Neural progenitor cell (in vitro differentiated cells): Measurements from ENCODE around the gene GINS1. TPM values are rescaled to one million over a fixed set of nuclear protein-coding genes. Genes with fewer than 3 reads are reported as not detected.

ENCODE experiments used
- DNase-seq: peaks from one replicate; pipeline ENCODE4 v3.0.0-alpha.2; 2016; ENCODE audit warnings: low spot score
- H2AFZ ChIP-seq: fragments of 200-600 bp; sonication (generic); replicated peaks from 2 replicates; pipeline ENCODE4 v1.6.1; 2016; ENCODE audit warnings: antibody characterized with exemption
- H3F3A ChIP-seq: fragments of 200-600 bp; sonication (generic); 2 replicates; pipeline ENCODE4 v1.6.1; 2016; ENCODE audit warnings: antibody characterized with exemption, low read depth
- H3K27ac ChIP-seq: fragments of 200-600 bp; sonication (generic); 2 replicates; pipeline ENCODE4 v1.5.1; 2016; ENCODE audit warnings: mild to moderate bottlenecking
- H3K27me3 ChIP-seq: fragments of 200-600 bp; sonication (generic); 2 replicates; pipeline ENCODE4 v1.6.1; 2016; ENCODE audit warnings: mild to moderate bottlenecking, moderate library complexity
- H3K36me3 ChIP-seq: fragments of 200-600 bp; sonication (generic); 2 replicates; pipeline ENCODE4 v1.5.1; 2016
- H3K4me1 ChIP-seq: fragments of 200-600 bp; sonication (generic); 2 replicates; pipeline ENCODE4 v1.6.1; 2016; ENCODE audit warnings: mixed run types
- H3K4me2 ChIP-seq: fragments of 200-600 bp; sonication (generic); 2 replicates; pipeline ENCODE4 v1.6.1; 2016
- H3K4me3 ChIP-seq: fragments of 200-600 bp; sonication (generic); 2 replicates; pipeline ENCODE4 v1.5.1; 2016
- H3K79me2 ChIP-seq: fragments of 200-600 bp; sonication (generic); 2 replicates; pipeline ENCODE4 v1.6.1; 2016; ENCODE audit warnings: low read depth
- H3K9ac ChIP-seq: fragments of 200-600 bp; sonication (generic); 2 replicates; pipeline ENCODE4 v1.6.1; 2016
- H3K9me3 ChIP-seq: fragments of 200-600 bp; sonication (generic); 2 replicates; pipeline ENCODE4 v1.5.1; 2016; ENCODE audit warnings: low read depth
- H4K20me1 ChIP-seq: fragments of 200-600 bp; sonication (generic); 2 replicates; pipeline ENCODE4 v1.6.1; 2016; ENCODE audit warnings: low read depth
- H3K27ac Mint-ChIP-seq: 3 replicates; pipeline ENCODE4 v1.8.0; 2021; ENCODE audit warnings: mixed read lengths
- H3K27me3 Mint-ChIP-seq: 2 replicates; pipeline ENCODE4 v1.8.0; 2022; ENCODE audit warnings: low read depth, mild to moderate bottlenecking, inconsistent platforms, moderate library complexity, mixed read lengths; ENCODE audit not compliant: insufficient read depth
- H3K36me3 Mint-ChIP-seq: 3 replicates; pipeline ENCODE4 v1.8.0; 2021; ENCODE audit warnings: mixed read lengths
- H3K4me1 Mint-ChIP-seq: 3 replicates; pipeline ENCODE4 v1.8.0; 2021; ENCODE audit warnings: mixed read lengths
- H3K4me3 Mint-ChIP-seq: 3 replicates; pipeline ENCODE4 v1.8.0; 2021; ENCODE audit warnings: mild to moderate bottlenecking, moderate library complexity, mixed read lengths
- H3K9me3 Mint-ChIP-seq: 3 replicates; pipeline ENCODE4 v1.8.0; 2020; ENCODE audit warnings: mixed read lengths
- EZH2 ChIP-seq: fragments of 200-600 bp; sonication (generic); IDR thresholded peaks from 2 replicates; pipeline ENCODE4 v1.6.1; 2017; ENCODE audit warnings: antibody characterized with exemption, mild to moderate bottlenecking, moderate library complexity
- EZH2phosphoT487 ChIP-seq: fragments of 200-600 bp; sonication (generic); IDR thresholded peaks from 2 replicates; pipeline ENCODE4 v1.6.1; 2017; ENCODE audit warnings: antibody characterized with exemption
- total RNA-seq: library from RNA; depleted of rRNA; stranded (reverse); fragments of >200 nt; gene quantifications from 2 replicates; pipeline ENCODE4 v1.2.3, GENCODE V29; 2015; ENCODE audit warnings: low replicate concordance
- TF ChIP-seq, protein P1 (sequence below): fragments of 200-600 bp; sonication (generic); IDR thresholded peaks from 2 replicates; pipeline ENCODE4 v1.5.1; 2017; ENCODE audit warnings: antibody characterized with exemption, mild to moderate bottlenecking

GINS1 gene
- total RNA-seq, 1 donor from 2014 or later: 69.6 TPM

GRCh38 chr20:25421102-25421501 is 13.6 kb downstream of the GINS1 start:
- Mint-ChIP-seq H3K4me1 (no peaks in the 10 kb centered on the region), H3K27me3 (no peaks in the 10 kb centered on the region), H3K36me3 (peaks cover 21% of the 10 kb centered on the region), H3K27ac (no peak overlapping the region), H3K4me3 (no peak overlapping the region), H3K9me3 (peaks cover 1% of the 10 kb centered on the region)
- Histone ChIP-seq H3K9me3 (no peaks in the 10 kb centered on the region), H3F3A (peaks cover 5% of the 10 kb centered on the region), H3K79me2 (peaks cover 18% of the 10 kb centered on the region), H3K36me3 (peaks cover 31% of the 10 kb centered on the region), H3K27me3 (no peaks in the 10 kb centered on the region), H4K20me1 (no peaks in the 10 kb centered on the region), H2AFZ (no peak overlapping the region), H3K4me1 (no peaks in the 10 kb centered on the region), H3K27ac (no peak overlapping the region), H3K9ac (no peak overlapping the region), H3K4me2 (no peak overlapping the region), H3K4me3 (no peak overlapping the region)
- TF ChIP-seq EZH2: no peak
- TF ChIP-seq, protein P1, sequence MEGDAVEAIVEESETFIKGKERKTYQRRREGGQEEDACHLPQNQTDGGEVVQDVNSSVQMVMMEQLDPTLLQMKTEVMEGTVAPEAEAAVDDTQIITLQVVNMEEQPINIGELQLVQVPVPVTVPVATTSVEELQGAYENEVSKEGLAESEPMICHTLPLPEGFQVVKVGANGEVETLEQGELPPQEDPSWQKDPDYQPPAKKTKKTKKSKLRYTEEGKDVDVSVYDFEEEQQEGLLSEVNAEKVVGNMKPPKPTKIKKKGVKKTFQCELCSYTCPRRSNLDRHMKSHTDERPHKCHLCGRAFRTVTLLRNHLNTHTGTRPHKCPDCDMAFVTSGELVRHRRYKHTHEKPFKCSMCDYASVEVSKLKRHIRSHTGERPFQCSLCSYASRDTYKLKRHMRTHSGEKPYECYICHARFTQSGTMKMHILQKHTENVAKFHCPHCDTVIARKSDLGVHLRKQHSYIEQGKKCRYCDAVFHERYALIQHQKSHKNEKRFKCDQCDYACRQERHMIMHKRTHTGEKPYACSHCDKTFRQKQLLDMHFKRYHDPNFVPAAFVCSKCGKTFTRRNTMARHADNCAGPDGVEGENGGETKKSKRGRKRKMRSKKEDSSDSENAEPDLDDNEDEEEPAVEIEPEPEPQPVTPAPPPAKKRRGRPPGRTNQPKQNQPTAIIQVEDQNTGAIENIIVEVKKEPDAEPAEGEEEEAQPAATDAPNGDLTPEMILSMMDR: no peak
- no peak for TF ChIP-seq EZH2phosphoT487
- DNase-seq: no peak

GRCh38 chr20:25422032-25422431 is 14.6 kb downstream of the GINS1 start:
- peaks cover 25% of the 10 kb centered on the region for H3K36me3 Mint-ChIP-seq

DNA sequence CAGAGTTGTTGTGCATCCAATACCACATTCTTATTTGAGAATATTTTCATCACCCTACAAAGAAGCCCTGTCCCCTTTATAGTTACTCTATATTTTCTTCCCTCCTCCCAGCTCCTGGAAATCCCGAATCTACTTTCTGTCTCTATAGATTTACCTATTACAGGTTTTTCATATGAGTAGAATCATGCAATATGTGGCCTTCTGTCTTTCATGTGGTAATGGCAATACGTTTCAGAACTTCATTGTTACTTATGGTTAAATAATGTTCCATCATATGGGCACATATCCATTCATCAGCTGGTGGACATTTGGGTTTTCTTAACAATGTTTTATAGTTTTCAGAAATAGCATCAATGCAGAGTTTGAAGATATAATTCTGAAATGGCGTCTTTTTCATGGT is 17.1 kb downstream of the GINS1 start:
- Histone ChIP-seq H3K4me2 (no peak overlapping the region), H4K20me1 (no peaks in the 10 kb centered on the region), H3K4me1 (no peaks in the 10 kb centered on the region), H3K9ac (no peak overlapping the region), H3F3A (no peaks in the 10 kb centered on the region), H3K4me3 (no peak overlapping the region), H3K27ac (no peak overlapping the region), H3K79me2 (no peaks in the 10 kb centered on the region), H3K9me3 (no peaks in the 10 kb centered on the region), H3K27me3 (no peaks in the 10 kb centered on the region), H2AFZ (no peak overlapping the region), H3K36me3 (peaks cover 19% of the 10 kb centered on the region)
- no peaks in the 10 kb centered on the region for H3K4me1 Mint-ChIP-seq
- DNase-seq: no peak
- H3K27me3 Mint-ChIP-seq: no peaks in the 10 kb centered on the region
- H3K36me3 Mint-ChIP-seq: peaks cover 37% of the 10 kb centered on the region
- no peak overlapping the region for H3K27ac Mint-ChIP-seq
- TF ChIP-seq EZH2phosphoT487 (no peak), EZH2 (no peak)
- H3K9me3 Mint-ChIP-seq: peaks cover 9% of the 10 kb centered on the region
- H3K4me3 Mint-ChIP-seq: no peak overlapping the region

More at GRCh38 chr20:25422032-25422431, 14.6 kb downstream of the GINS1 start:
- Mint-ChIP-seq H3K9me3 (peaks cover 2% of the 10 kb centered on the region), H3K27ac (no peak overlapping the region), H3K4me3 (no peak overlapping the region), H3K4me1 (no peaks in the 10 kb centered on the region), H3K27me3 (no peaks in the 10 kb centered on the region)
- Histone ChIP-seq H3K79me2 (peaks cover 8% of the 10 kb centered on the region), H3K9me3 (no peaks in the 10 kb centered on the region), H3K4me1 (no peaks in the 10 kb centered on the region), H3K4me3 (no peak overlapping the region), H4K20me1 (no peaks in the 10 kb centered on the region), H3K4me2 (no peak overlapping the region), H3K36me3 (peaks cover 23% of the 10 kb centered on the region), H2AFZ (no peak overlapping the region), H3F3A (peaks cover 5% of the 10 kb centered on the region), H3K27me3 (no peaks in the 10 kb centered on the region), H3K9ac (no peak overlapping the region), H3K27ac (no peak overlapping the region)
- DNase-seq: no peak
- TF ChIP-seq EZH2phosphoT487 (no peak), EZH2 (no peak)
- TF ChIP-seq, protein P1: no peak

- no peak overlapping the region for H2AFZ ChIP-seq
- H3K4me1 Mint-ChIP-seq: peaks cover 4% of the 10 kb centered on the region
- no peaks in the 10 kb centered on the region for H3K9me3 Mint-ChIP-seq
- no peak overlapping the region for H3K4me3 ChIP-seq
- no peaks in the 10 kb centered on the region for H3K9me3 ChIP-seq
- no peaks in the 10 kb centered on the region for H3K79me2 ChIP-seq
- no peaks in the 10 kb centered on the region for H3K27me3 Mint-ChIP-seq
- H3K27ac Mint-ChIP-seq: no peak overlapping the region
- H3K36me3 ChIP-seq: peaks cover 27% of the 10 kb centered on the region
- peak overlapping the region; percentile 68 for H3K27ac ChIP-seq
- TF ChIP-seq, protein P1: no peak
- TF ChIP-seq EZH2 (no peak), EZH2phosphoT487 (no peak)
- peak overlapping the region; percentile 56 for H3K4me2 ChIP-seq
- peaks cover 13% of the 10 kb centered on the region for H3K4me1 ChIP-seq
- H3K4me3 Mint-ChIP-seq: no peak overlapping the region
- peak; percentile 66 for DNase-seq
- H3K9ac ChIP-seq: peak overlapping the region; percentile 7
- peaks cover 15% of the 10 kb centered on the region for H3F3A ChIP-seq
- H3K36me3 Mint-ChIP-seq: peaks cover 33% of the 10 kb centered on the region
- H4K20me1 ChIP-seq: no peaks in the 10 kb centered on the region
- no peaks in the 10 kb centered on the region for H3K27me3 ChIP-seq
Observed at GRCh38 chr20:25437153-25437581, 29.7 kb downstream of the GINS1 start.
